ENCODE data around the gene FXYD4.

Gene FXYD4

GRCh38 chr10:43376828-43377423 is 5.5 kb downstream of the FXYD4 start:
- Histone ChIP-seq H3K4me2 (ENCODE audit: insufficient read depth, low read length, poor library complexity, severe bottlenecking) (no peak overlapping the region), H2BK5ac (ENCODE audit: low read length) (no peak overlapping the region), H3K23ac (ENCODE audit: low read depth, low read length, poor library complexity) (peak overlapping the region; percentile 65), H2BK15ac (ENCODE audit: low read length) (peak overlapping the region; percentile 37), H4K8ac (ENCODE audit: low read depth, low read length) (no peak overlapping the region), H2AFZ (ENCODE audit: low read length) (no peak overlapping the region), H2BK12ac (ENCODE audit: low read length) (no peak overlapping the region), H3K27me3 (ENCODE audit: control insufficient read depth in 3 of 3, insufficient read depth in 3 of 3, low read depth in 1 of 3, low read length in 3 of 3) (no peaks in the 10 kb centered on the region), H3K9me3 (replicated peaks in 1 of 2; ENCODE audit: control insufficient read depth in 2 of 2, insufficient read depth in 1 of 2, low read depth in 1 of 2, low read length in 2 of 2) (no peaks in the 10 kb centered on the region), H3K4ac (ENCODE audit: low read length) (no peak overlapping the region), H3K14ac (ENCODE audit: low read length) (no peak overlapping the region), H2AK5ac (ENCODE audit: low read depth, low read length) (peak overlapping the region; percentile 93), H3K27ac (replicated peaks; ENCODE audit: low read length) (no peak overlapping the region), H3K9ac (ENCODE audit: low read depth, low read length, poor library complexity) (no peak overlapping the region), H3K18ac (ENCODE audit: low read length) (peak overlapping the region; percentile 67), H3K4me1 (ENCODE audit: control insufficient read depth in 2 of 2, insufficient read depth in 1 of 2, low read depth in 1 of 2, low read length in 2 of 2) (peaks cover 0 to 15% of the 10 kb centered on the region in 2 donors), H3K4me3 (ENCODE audit: low read length in 2 of 2) (no peak overlapping the region), H2BK120ac (ENCODE audit: low read depth, low read length) (no peak overlapping the region), H4K91ac (ENCODE audit: low read depth, low read length, poor library complexity) (no peak overlapping the region), H3K36me3 (replicated peaks in 1 of 2; ENCODE audit: control insufficient read depth in 2 of 2, insufficient read depth in 2 of 2, low read length in 2 of 2) (no peaks in the 10 kb centered on the region), H3K79me1 (ENCODE audit: low read depth, low read length) (no peaks in the 10 kb centered on the region)
- WGBS, 2 donors (ENCODE audit: extremely low coverage in 2 of 2, insufficient read length in 2 of 2, insufficient replicate concordance in 1 of 2), result no CpG with 5 or more reads among the region's 2 CpGs
- no peak for DNase-seq (ENCODE audit: low spot score)

GRCh38 chr10:43377424-43377883 is 6.0 kb downstream of the FXYD4 start:
- H3K9me3 ChIP-seq (replicated peaks in 1 of 2; ENCODE audit: control insufficient read depth in 2 of 2, insufficient read depth in 1 of 2, low read depth in 1 of 2, low read length in 2 of 2), result no peaks in the 10 kb centered on the region
- DNase-seq (ENCODE audit: low spot score), result no peak
- H3K4me2 ChIP-seq (ENCODE audit: insufficient read depth, low read length, poor library complexity, severe bottlenecking), result no peak overlapping the region
- no peak overlapping the region for H4K8ac ChIP-seq (ENCODE audit: low read depth, low read length)
- H3K18ac ChIP-seq (ENCODE audit: low read length), result peak overlapping the region; percentile 67
- H4K91ac ChIP-seq (ENCODE audit: low read depth, low read length, poor library complexity), result no peak overlapping the region
- no peak overlapping the region for H2BK12ac ChIP-seq (ENCODE audit: low read length)
- H2BK120ac ChIP-seq (ENCODE audit: low read depth, low read length), result no peak overlapping the region
- H2BK15ac ChIP-seq (ENCODE audit: low read length), result no peak overlapping the region
- H3K79me1 ChIP-seq (ENCODE audit: low read depth, low read length), result no peaks in the 10 kb centered on the region
- H2AFZ ChIP-seq (ENCODE audit: low read length), result no peak overlapping the region
- H2BK5ac ChIP-seq (ENCODE audit: low read length), result no peak overlapping the region
- no peak overlapping the region for H3K9ac ChIP-seq (ENCODE audit: low read depth, low read length, poor library complexity)
- no peak overlapping the region for H3K4me3 ChIP-seq (ENCODE audit: low read length in 2 of 2)
- no peak overlapping the region for H3K23ac ChIP-seq (ENCODE audit: low read depth, low read length, poor library complexity)
- no CpG with 5 or more reads among the region's 13 CpGs for WGBS, 2 donors (ENCODE audit: extremely low coverage in 2 of 2, insufficient read length in 2 of 2, insufficient replicate concordance in 1 of 2)
- H3K36me3 ChIP-seq (replicated peaks in 1 of 2; ENCODE audit: control insufficient read depth in 2 of 2, insufficient read depth in 2 of 2, low read length in 2 of 2), result no peaks in the 10 kb centered on the region
- no peak overlapping the region for H3K4ac ChIP-seq (ENCODE audit: low read length)
- peak overlapping the region; percentile 93 for H2AK5ac ChIP-seq (ENCODE audit: low read depth, low read length)
- peaks cover 0 to 15% of the 10 kb centered on the region in 2 donors for H3K4me1 ChIP-seq (ENCODE audit: control insufficient read depth in 2 of 2, insufficient read depth in 1 of 2, low read depth in 1 of 2, low read length in 2 of 2)
- H3K14ac ChIP-seq (ENCODE audit: low read length), result no peak overlapping the region
- H3K27ac ChIP-seq (replicated peaks; ENCODE audit: low read length), result no peak overlapping the region
- no peaks in the 10 kb centered on the region for H3K27me3 ChIP-seq (ENCODE audit: control insufficient read depth in 3 of 3, insufficient read depth in 3 of 3, low read depth in 1 of 3, low read length in 3 of 3)

- Histone ChIP-seq H3K14ac (ENCODE audit: low read length) (no peak overlapping the region), H3K4me2 (ENCODE audit: insufficient read depth, low read length, poor library complexity, severe bottlenecking) (no peak overlapping the region), H2AK5ac (ENCODE audit: low read depth, low read length) (no peak overlapping the region), H2BK120ac (ENCODE audit: low read depth, low read length) (no peak overlapping the region), H3K18ac (ENCODE audit: low read length) (no peak overlapping the region), H2BK5ac (ENCODE audit: low read length) (no peak overlapping the region), H2AFZ (ENCODE audit: low read length) (no peak overlapping the region), H3K4me3 (ENCODE audit: low read length in 2 of 2) (no peak overlapping the region), H3K9ac (ENCODE audit: low read depth, low read length, poor library complexity) (no peak overlapping the region), H3K36me3 (replicated peaks in 1 of 2; ENCODE audit: control insufficient read depth in 2 of 2, insufficient read depth in 2 of 2, low read length in 2 of 2) (peaks cover 4 to 13% of the 10 kb centered on the region in 2 donors), H3K79me1 (ENCODE audit: low read depth, low read length) (no peaks in the 10 kb centered on the region), H3K23ac (ENCODE audit: low read depth, low read length, poor library complexity) (no peak overlapping the region), H3K4me1 (ENCODE audit: control insufficient read depth in 2 of 2, insufficient read depth in 1 of 2, low read depth in 1 of 2, low read length in 2 of 2) (peaks cover 0 to 4% of the 10 kb centered on the region in 2 donors), H2BK15ac (ENCODE audit: low read length) (no peak overlapping the region), H4K91ac (ENCODE audit: low read depth, low read length, poor library complexity) (no peak overlapping the region), H3K27ac (replicated peaks; ENCODE audit: low read length) (no peak overlapping the region), H4K8ac (ENCODE audit: low read depth, low read length) (no peak overlapping the region), H2BK12ac (ENCODE audit: low read length) (no peak overlapping the region), H3K4ac (ENCODE audit: low read length) (no peak overlapping the region), H3K9me3 (replicated peaks in 1 of 2; ENCODE audit: control insufficient read depth in 2 of 2, insufficient read depth in 1 of 2, low read depth in 1 of 2, low read length in 2 of 2) (no peaks in the 10 kb centered on the region), H3K27me3 (ENCODE audit: control insufficient read depth in 3 of 3, insufficient read depth in 3 of 3, low read depth in 1 of 3, low read length in 3 of 3) (no peaks in the 10 kb centered on the region)
- no peak for DNase-seq (ENCODE audit: low spot score)
- WGBS, 2 donors (ENCODE audit: extremely low coverage in 2 of 2, insufficient read length in 2 of 2, insufficient replicate concordance in 1 of 2), result no CpG with 5 or more reads among the region's 5 CpGs
Measured at GRCh38 chr10:43380610-43381222, 9.3 kb downstream of the FXYD4 start.

- Histone ChIP-seq H2BK15ac (ENCODE audit: low read length) (no peak overlapping the region), H2AK5ac (ENCODE audit: low read depth, low read length) (no peak overlapping the region), H3K27me3 (ENCODE audit: control insufficient read depth in 3 of 3, insufficient read depth in 3 of 3, low read depth in 1 of 3, low read length in 3 of 3) (no peaks in the 10 kb centered on the region), H3K4ac (ENCODE audit: low read length) (no peak overlapping the region), H3K4me2 (ENCODE audit: insufficient read depth, low read length, poor library complexity, severe bottlenecking) (no peak overlapping the region), H3K9ac (ENCODE audit: low read depth, low read length, poor library complexity) (no peak overlapping the region), H2BK120ac (ENCODE audit: low read depth, low read length) (no peak overlapping the region), H3K14ac (ENCODE audit: low read length) (no peak overlapping the region), H3K79me1 (ENCODE audit: low read depth, low read length) (peaks cover 3% of the 10 kb centered on the region), H3K4me3 (ENCODE audit: low read length in 2 of 2) (no peak overlapping the region), H3K27ac (replicated peaks; ENCODE audit: low read length) (no peak overlapping the region), H2AFZ (ENCODE audit: low read length) (no peak overlapping the region), H3K36me3 (replicated peaks in 1 of 2; ENCODE audit: control insufficient read depth in 2 of 2, insufficient read depth in 2 of 2, low read length in 2 of 2) (peaks cover 20 to 39% of the 10 kb centered on the region in 2 donors), H3K23ac (ENCODE audit: low read depth, low read length, poor library complexity) (no peak overlapping the region), H2BK12ac (ENCODE audit: low read length) (no peak overlapping the region), H4K8ac (ENCODE audit: low read depth, low read length) (no peak overlapping the region), H2BK5ac (ENCODE audit: low read length) (no peak overlapping the region), H3K9me3 (replicated peaks in 1 of 2; ENCODE audit: control insufficient read depth in 2 of 2, insufficient read depth in 1 of 2, low read depth in 1 of 2, low read length in 2 of 2) (no peaks in the 10 kb centered on the region), H4K91ac (ENCODE audit: low read depth, low read length, poor library complexity) (no peak overlapping the region), H3K18ac (ENCODE audit: low read length) (no peak overlapping the region), H3K4me1 (ENCODE audit: control insufficient read depth in 2 of 2, insufficient read depth in 1 of 2, low read depth in 1 of 2, low read length in 2 of 2) (no peaks in the 10 kb centered on the region)
- DNase-seq (ENCODE audit: low spot score), result no peak
- WGBS, 2 donors (ENCODE audit: extremely low coverage in 2 of 2, insufficient read length in 2 of 2, insufficient replicate concordance in 1 of 2), result no CpG with 5 or more reads among the region's 14 CpGs
Measured at GRCh38 chr10:43383204-43383971, 12.0 kb downstream of the FXYD4 start.
